GM19351 (cell line): Measurements from ENCODE around the gene RNF14.

Experiments used
- ATAC-seq: cut with Tn5 transposase; IDR thresholded peaks from one replicate; pipeline ENCODE4 v1.9.1; 2021; ENCODE audit warnings: mild to moderate bottlenecking, moderate library complexity; ENCODE audit not compliant: unreplicated experiment

The RNF14 gene

DNA sequence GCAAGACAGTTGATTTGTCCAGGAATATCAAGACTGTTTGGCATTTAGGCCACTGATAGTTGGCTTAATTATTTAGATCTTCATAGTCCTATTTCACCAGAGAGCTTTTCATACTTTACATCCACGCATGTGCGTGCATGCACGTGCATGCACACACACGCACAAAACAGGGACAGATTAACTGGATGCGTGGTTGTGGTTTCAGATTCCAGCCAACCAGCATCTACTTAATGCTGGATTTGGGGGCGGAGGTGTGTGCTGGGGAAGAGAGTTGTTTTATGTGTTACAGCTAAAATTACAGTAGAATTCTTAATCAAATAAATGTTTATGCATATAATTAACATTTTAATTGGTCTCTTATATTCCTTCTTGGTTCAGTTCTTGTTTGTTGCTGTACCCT, 7.3 kb downstream of the RNF14 start:
- no peak for ATAC-seq

DNA sequence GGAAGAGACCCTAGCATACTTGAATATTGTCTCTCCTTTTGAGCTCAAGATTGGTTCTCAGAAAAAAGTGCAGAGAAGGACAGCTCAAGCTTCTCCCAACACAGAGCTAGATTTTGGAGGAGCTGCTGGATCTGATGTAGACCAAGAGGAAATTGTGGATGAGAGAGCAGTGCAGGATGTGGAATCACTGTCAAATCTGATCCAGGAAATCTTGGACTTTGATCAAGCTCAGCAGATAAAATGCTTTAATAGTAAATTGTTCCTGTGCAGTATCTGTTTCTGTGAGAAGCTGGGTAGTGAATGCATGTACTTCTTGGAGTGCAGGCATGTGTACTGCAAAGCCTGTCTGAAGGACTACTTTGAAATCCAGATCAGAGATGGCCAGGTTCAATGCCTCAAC, 9.5 kb downstream of the RNF14 start:
- ATAC-seq, result no peak

DNA sequence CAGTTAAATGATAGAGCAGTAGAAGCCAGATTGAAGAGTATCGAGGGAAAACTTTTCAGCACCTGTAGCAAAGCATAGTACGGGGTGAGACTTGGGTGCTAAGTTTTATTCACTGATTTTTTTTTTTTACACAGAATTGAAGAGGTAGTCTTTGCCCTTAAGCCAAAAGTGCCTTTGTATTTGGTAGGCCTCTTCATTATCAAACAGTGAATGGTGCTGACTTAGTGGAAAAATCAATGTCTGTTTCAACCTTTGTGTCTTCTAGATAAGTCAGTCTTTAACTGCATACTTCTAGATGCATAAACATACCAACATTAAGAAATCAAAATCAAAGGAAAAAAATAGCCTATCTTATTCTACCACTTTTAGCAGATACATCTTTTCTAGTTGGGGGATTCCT, 13.7 kb downstream of the RNF14 start:
- ATAC-seq, result no peak

DNA sequence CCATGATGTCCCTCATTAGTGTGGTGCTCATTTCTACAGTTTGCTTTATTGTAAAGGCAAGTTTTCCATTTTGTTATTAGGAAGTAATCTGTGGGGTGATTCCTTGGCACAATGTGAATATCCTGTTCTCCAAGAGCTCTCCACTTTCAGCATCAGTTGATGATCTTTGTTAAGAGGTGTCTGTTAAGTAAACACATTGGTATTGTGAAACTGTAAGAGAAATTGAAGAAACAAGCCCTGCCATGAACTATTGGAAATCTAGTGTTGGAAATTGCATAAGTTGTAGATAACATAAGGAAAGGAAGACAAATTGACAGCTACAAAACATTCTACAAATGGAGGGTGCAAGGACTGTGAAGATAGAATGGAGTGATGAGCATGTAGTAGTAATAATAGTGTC, 17.2 kb downstream of the RNF14 start:
- no peak for ATAC-seq

DNA sequence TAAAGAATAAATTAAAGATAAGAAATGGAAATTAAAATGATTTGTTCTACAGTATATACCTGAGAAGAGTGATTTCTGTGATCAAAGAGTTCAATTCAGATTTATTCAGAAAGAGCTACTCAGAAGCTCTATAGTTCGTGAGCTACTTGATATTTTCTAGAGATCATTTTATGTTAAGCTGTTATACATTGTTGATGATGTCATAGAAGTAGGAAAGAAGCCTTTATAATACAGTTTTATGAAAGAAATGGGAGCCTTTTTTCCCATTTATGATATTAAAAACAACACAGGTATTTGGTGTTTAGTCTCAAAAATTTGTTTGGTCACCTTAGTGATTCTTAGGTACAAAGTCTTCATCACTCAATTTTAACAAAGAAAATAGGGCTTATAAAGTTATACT, 20.8 kb downstream of the RNF14 start:
- ATAC-seq, result no peak

DNA sequence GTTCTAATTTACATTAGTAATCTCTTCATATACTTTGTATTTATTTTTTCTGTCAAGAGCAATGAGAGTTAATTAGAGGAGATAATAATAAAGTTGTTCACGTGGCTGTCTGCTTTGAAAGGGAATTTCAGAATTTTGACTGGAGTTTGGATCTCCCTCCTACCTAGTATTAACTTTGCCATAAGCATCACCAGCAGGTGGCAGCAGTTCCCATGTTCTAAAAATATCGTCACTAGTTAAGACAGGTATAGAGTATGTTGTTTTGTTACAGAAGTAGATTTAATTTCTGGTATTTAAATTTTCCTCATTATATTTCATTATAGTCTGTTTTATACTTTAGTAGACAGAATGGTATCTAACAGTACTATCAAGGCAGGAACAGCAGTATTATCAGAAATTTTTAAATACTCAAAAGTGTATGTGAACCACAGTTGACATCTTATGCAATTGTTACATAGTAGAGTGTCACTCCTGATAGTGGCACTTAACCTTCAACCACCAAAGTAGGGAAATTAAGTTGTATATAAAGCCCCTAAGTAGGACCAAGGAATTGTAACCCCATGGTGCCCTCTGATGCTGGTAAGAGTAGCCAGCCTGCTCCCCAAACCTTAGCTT, 23.6 kb downstream of the RNF14 start:
- ATAC-seq, result no peak

DNA sequence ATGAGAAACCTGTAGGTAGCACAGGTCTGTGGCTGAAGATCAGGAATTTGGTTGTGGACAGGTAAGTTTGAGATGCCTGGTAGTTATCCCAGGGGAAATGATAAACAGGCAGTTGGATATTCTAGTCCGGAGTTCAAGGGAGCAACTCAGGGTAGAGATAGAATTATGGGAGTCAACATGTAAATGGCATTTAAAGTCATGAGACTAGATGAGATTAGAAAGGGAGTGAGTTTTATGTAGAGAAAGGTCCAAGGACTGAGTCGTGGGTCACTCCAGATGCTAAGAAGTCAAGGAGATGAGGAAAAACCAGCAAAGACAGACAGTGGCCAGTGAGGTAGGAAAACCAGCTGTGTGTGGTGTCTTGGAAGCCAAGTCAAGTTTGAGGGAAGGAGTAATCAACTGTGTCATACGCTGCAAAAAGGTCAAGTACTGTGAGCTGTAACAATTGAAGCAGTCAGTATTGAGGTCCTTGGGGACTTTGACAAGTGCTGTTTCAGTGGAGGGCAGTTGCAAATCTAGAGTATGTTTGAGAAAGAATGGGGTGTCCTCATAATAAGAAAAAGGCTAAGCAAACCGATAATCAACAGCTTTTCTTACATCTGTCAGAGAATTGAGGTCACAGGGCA, 25.7 kb downstream of the RNF14 start:
- ATAC-seq, result no peak

DNA sequence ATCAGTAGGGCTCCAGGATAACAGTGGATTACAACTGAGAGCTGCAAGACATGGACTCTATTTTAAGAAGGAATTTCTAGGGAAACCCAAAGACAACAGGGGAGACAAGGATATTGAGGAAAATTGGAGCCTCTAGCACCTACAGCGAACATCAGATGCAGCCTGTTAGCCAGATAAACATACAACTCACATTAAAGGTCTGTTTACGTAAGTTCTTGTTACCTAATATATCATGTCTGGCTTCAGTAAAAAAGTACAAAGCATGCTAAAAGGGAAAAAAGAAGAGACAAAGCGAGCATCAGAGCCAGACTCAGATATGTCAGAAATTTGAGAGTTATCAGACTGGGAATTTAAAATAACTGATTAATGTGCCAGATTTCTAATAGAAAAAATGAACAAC, 26.8 kb downstream of the RNF14 start:
- no peak for ATAC-seq

DNA sequence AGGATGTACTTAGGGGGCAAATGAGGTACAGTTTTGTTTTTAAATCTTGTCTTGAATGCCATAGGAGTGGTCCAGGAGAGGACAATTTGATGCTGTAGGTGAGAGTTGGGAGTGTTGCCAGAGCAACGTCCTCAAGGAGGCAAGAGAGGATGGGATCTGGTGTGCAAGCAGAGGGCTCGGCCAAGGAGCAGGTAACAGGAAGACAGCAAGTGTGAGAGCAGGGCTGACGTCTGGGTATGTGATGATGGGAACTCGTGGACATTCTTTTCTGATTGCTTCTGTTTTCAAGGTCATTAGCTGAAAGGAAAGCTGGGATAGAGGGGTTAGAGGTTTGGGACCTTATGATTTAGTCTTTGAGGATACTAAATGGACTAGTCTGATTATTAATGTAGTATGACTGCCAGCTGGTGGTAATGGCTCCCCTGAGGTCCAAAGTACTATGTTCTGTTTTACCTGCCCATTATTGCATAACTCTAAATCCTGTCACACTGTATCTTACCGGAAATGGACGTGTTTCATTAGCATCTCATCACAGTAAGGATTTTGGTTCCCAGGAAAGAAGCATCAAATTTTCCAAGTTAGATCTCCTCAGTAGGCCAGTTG, 28.6 kb downstream of the RNF14 start:
- ATAC-seq, result no peak

DNA sequence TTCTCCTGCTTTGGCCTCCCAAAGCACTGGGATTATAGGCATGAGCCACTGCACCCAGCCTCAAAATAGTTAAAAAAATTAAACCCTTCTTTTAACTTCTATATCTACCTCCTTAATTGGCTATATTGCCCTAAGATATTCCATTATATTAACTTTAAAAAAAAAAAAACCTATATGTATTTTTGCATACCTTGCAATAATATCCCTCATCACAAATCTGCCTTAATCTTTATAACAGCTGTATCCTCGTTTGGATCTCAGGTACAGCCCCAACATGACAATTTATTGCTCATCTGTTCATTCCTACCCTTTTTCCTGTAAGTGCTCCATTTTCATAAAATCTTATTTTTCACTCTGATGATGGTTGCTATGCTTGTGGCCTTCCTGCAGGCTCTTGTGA, 31.3 kb downstream of the RNF14 start:
- no peak for ATAC-seq

DNA sequence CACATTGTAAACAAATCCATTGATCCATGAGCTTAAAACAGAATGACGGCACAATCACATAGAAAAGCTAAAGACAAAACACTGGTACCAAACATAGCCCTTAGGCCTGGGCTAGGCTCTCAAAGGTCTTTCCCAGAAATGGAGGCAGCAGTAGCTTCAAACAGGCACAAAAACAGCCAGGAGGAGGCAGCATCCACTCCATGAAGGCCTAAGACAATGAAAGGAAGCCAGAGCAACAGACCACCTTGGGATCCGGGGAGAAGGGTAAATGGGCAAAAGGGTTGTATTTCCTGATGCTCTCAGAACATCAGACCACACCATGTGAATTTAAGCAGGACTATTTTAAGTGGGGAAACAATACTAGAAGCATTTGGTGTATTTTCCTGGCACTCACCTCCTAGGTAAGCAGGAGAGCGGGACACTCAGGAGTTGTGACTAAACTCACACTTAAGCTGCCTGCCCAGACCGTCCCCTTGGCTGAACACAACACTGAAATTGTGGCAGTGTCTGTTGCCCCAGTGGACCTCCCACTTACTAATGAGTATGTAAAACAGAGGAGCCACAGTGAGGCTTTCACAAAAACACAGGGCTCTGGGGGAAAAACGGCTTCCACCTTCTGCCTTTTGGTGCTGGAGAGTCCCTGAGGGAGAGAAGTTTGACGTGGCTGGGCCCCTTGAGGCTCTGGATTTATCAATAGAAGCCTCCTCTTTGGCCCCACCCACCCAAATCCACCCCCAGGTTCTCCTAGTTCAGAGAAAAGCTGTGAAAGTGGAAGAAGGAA, 32.0 kb downstream of the RNF14 start:
- no peak for ATAC-seq

DNA sequence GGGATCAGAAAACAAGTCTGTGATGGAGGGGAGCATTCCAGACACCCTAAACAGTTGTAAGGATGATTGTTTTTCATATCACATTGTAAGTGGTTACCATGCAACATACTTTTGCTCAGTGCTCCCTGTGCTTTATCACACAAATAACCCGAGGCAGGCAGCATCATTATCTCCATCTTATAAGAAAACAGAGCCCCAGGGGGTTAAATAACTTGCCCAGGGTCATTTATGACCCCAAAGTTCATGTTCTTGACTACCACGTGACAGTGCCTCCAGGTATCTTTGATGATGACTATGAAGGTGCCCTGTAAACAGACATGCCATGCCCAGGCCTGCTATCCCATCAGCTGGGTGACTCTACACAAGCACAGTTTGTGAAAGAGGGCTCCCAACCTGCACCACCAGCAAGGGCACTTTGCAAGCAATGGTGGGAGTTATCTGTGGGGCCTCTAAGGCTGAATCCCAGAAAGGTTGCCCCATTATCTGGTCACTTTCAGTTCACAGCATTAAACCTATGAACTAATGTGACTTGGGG, 34.4 kb downstream of the RNF14 start:
- no peak for ATAC-seq

DNA sequence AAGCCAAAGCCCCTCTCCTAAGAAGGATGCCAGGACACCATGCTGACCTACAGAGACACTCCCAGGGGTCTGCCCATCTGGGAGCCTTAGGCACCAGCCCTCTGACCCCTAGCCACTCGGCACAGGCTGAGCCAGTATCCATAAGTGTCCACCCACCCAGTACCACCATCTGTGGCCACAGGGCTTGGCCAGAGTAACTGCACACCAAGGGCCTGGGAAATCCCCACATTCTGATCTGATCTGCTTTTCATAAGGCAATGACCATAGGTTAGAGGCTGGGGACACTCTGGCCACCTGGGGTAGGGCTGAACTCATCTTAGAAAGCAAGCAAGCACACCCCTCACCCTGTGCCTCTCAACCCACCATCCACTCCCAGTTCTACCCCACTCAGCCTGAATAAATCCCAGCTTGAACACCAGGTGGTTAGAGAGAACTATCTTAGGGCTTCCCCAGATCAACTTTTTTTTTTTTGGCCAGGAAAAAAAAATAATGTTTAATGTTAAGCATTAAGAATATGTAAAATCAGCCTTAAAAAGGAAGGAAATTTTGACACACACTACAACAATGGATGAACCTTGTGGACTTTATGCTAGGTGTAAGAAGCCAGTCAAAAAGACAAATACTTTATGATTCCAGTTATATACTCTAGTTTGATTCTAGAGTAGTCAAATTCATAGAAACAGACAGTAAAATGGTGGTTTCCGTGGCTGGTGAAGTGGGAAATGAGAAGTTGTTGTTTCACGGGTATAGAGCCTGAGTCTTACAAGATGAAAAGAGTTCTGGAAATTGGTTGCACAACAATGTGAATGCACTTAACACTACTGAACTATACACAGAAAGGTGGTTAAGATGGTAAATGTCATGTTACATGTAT, 37.7 kb downstream of the RNF14 start:
- ATAC-seq, result peak; percentile 69

DNA sequence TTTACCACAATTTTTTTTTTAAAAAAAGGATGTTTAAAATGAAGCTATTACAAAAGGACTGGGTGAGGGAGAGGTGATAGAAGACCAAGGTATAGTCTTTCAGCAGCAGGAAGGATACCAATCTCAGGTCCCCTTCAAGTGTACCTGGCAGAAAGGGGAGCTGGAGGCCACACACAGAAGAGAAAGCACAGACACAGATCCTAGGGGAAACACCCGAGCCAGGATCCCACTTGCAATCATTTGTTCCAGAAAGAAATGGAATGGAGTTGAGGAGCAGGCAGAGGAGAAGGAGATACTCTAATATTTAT, 38.3 kb downstream of the RNF14 start:
- peak; percentile 29 for ATAC-seq

DNA sequence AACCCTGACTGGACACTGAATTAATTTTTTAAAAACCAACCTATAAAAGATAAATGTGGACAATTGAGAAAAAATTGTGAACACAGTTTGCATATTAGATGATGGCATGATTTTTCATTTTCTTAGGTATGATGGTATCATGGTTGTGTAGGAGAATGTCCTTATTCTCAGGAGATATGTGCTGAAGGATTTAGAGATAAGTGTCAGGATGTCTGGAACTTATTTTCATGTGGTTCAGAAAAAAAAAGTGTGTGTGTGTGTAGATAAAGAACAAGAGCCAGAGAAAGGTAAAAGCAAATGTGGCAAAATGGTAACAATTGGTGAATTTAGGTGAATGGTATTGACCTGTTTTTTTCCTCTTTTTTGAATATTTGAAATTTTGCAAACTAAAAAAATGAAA, 39.9 kb downstream of the RNF14 start:
- ATAC-seq, result no peak

DNA sequence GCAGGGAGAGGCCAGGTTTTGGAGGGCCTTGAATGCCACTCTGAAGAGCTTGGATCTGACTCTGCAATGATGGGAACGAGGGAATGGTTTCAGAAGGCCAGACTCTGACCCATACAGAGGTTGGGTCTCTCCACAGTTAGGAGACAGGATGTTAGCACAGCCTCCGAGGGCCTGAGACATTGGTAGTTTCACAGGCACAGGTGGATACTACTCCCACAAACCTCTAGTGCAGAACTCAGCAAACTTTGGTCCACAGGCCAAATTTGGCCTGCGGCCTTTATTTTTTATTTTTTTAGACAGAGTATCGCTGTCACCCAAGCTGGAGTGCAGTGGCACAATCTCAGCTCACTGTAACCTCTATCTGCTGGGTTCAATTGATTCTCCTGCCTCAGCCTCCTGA, 41.0 kb downstream of the RNF14 start:
- no peak for ATAC-seq

DNA sequence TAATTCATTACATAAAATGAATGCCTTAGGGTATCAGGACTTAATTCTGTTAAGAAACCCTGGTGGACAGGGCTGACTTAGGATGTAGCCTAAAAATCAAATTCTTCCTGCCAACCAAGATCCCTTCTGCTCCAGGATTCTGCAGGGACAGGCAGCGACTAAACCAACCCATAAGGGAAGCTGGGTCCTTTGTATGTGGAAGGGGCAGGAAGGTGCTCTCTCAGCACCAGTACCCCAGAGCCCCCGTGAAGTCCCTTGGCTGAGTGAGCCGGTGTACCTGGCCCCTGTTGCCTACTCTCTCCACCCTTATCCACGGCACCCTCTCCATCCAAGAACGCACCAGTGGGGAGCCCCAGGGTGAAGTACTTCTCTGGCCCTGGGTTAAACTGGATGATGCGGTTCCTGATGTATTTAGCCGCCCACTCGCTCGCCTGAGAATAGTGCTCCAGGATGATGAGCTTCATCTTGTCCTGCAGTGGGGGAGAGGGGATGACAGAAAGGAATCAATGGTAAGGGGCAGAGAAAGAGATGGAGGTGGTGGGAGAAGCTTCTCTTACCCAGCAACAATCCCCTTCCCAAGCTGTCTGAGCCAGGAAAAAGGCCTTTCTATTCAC, 42.8 kb downstream of the RNF14 start:
- no peak for ATAC-seq

DNA sequence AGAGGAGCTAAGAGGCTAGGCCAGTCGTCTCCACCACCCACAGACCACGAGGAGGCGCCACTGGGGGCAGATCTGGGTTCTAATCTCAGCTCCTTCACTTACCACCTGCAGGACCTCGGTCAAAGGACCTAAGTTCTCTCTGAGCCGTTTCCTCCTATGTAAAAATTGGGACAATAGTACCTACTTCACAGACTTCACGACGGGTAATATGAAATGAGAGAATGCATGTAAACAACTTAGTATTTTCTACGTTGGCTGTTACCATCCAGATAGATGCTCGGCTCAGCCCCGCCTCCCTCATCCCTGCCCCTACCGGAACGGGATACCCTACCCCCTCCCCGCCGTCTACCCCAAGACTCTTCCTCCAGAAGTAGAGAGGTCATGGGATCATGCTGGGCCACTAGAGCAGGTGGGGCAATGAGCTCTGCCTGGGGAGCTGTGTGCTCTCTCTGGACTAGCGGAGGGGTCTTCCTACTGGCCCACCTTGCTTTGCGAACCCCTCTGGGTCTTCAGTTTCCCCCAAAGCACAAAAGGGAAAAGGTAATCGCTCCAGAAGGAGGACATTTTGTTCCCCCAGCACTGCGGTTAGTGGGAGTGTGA, 43.4 kb downstream of the RNF14 start:
- ATAC-seq, result no peak

DNA sequence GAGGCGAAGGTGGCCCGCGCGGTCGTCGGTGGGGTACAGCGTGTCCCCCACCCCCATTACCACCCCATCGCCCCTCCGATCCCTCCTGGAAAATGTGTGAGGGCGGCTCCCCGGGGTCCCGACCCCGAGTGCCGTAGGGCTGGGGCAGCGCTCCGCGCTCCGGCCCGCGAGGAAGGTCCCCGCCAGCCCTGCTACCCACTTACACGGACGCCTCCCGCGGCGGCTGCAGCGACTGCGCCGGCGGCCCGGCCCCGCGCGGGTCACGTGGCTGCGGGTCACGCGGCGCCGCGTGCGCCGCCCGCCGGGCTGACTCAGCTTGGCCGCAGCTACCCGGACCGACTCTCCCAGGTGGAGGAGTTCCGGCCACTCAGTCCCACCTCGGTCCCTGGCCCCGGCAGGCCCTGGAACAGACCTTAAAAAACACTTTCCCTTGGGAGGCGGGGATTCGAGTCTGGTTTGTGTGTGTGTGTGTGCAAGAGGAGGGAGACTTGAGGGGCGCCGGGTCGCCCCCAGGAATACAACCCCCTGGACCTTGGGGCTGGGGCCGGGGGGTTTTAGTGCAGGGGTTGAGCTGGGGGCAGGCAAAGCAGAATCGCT, 44.0 kb downstream of the RNF14 start, which contains the start of gene GNPDA1:
Gene GNPDA1, minus strand, starts transcription at position 236 of the 597 bp plus-strand sequence. CDS start 992 bp downstream, outside the sequence.
- ATAC-seq, result peak; percentile 75
